SK-N-SH (cell line): ENCODE results near the gene BNC2. TPM values are rescaled to one million over a fixed set of nuclear protein-coding genes. Genes with fewer than 3 reads are reported as not detected.

ENCODE experiments used
- CTCF ChIA-PET: fragments of 300-600, 350-600 bp; formaldehyde crosslinking; extraction: SDS; loops from one replicate; lab custom pipeline; 2021; lab: Yijun Ruan, JAX
- POLR2A ChIA-PET: fragments of 350-600 bp; sonication (Branson Sonifier 250); formaldehyde crosslinking; extraction: SDS; loops from one replicate; lab custom pipeline; 2020; ENCODE audit warnings: antibody characterized with exemption, inconsistent platforms; lab: Yijun Ruan, JAX
- DNase-seq: peaks from one replicate; pipeline ENCODE4 v3.0.0; 2012
- H2AFZ ChIP-seq: fragments of 200-600 bp; sonication (generic); 2 replicates; pipeline ENCODE4 v1.8.1; 2016; ENCODE audit warnings: antibody characterized with exemption, mild to moderate bottlenecking, low read depth
- H3F3A ChIP-seq: fragments of 200-600 bp; sonication (generic); replicated peaks from 2 replicates; pipeline ENCODE3; 2016; ENCODE audit warnings: antibody characterized with exemption, mild to moderate bottlenecking; ENCODE audit not compliant: insufficient read depth
- H3K27ac ChIP-seq, 2 experiments: fragments of 200-500 bp in 1 of 2; fragments of 200-600 bp in 1 of 2; sonication (Bioruptor generic) in 1 of 2; sonication (generic), shearing (Covaris generic) in 1 of 2; 2 replicates each; pipeline versions ENCODE4 v1.5.1 to v1.6.1; 2014 to 2016; ENCODE audit warnings: low read depth in 2 of 2, inconsistent platforms in 1 of 2, low read length in 1 of 2, mild to moderate bottlenecking in 1 of 2, mixed read lengths in 1 of 2
- H3K27me3 ChIP-seq: fragments of 200-600 bp; sonication (generic), shearing (Covaris generic); 2 replicates; pipeline ENCODE4 v1.6.1; 2016; ENCODE audit warnings: mixed run types; ENCODE audit not compliant: insufficient read depth
- H3K36me3 ChIP-seq, 2 experiments: fragments of 200-500 bp in 1 of 2; fragments of 200-600 bp in 1 of 2; sonication (Bioruptor generic) in 1 of 2; sonication (generic) in 1 of 2; replicated peaks in 1 of 2; 2 replicates each; pipeline versions ENCODE3 to v1.5.1; 2014 to 2016; ENCODE audit warnings: low read length in 1 of 2, mild to moderate bottlenecking in 1 of 2; ENCODE audit not compliant: insufficient read depth in 2 of 2, control insufficient read depth in 1 of 2
- H3K4me1 ChIP-seq, 2 experiments: fragments of 200-500 bp in 1 of 2; fragments of 200-600 bp in 1 of 2; sonication (Bioruptor generic) in 1 of 2; sonication (generic), shearing (Covaris generic) in 1 of 2; 2 replicates each; pipeline versions ENCODE4 v1.5.1 to v1.6.1; 2014 to 2016; ENCODE audit warnings: low read depth in 1 of 2, low read length in 1 of 2, mixed run types in 1 of 2; ENCODE audit not compliant: insufficient read depth in 2 of 2, control insufficient read depth in 1 of 2
- H3K4me2 ChIP-seq: fragments of 200-600 bp; sonication (generic), shearing (Covaris generic); 2 replicates; pipeline ENCODE4 v1.6.1; 2017; ENCODE audit warnings: mixed run types
- H3K4me3 ChIP-seq, 2 experiments: fragments of 200-500 bp in 1 of 2; fragments of 200-600 bp in 1 of 2; sonication (Bioruptor generic) in 1 of 2; sonication (generic), shearing (Covaris generic) in 1 of 2; 2 replicates each; pipeline versions ENCODE4 v1.5.1 to v1.8.1; 2014 to 2016; ENCODE audit warnings: low read depth in 2 of 2, inconsistent platforms in 1 of 2, low read length in 1 of 2, mild to moderate bottlenecking in 1 of 2, mixed read lengths in 1 of 2, moderate library complexity in 1 of 2
- H3K79me2 ChIP-seq: fragments of 200-600 bp; sonication (generic); 2 replicates; pipeline ENCODE4 v1.8.1; 2017; ENCODE audit warnings: mild to moderate bottlenecking; ENCODE audit not compliant: insufficient read depth
- H3K9ac ChIP-seq: fragments of 200-600 bp; sonication (generic); 2 replicates; pipeline ENCODE4 v1.6.1; 2017; ENCODE audit warnings: mixed run types
- H3K9me2 ChIP-seq: fragments of 200-600 bp; sonication (generic); 2 replicates; pipeline ENCODE4 v1.6.1; 2017; ENCODE audit warnings: mixed run types
- H3K9me3 ChIP-seq: fragments of 200-600 bp; sonication (generic); 2 replicates; pipeline ENCODE4 v1.6.1; 2017; ENCODE audit warnings: mixed run types, mild to moderate bottlenecking, moderate library complexity
- H4K20me1 ChIP-seq: fragments of 200-600 bp; sonication (generic); 2 replicates; pipeline ENCODE4 v1.6.1; 2017; ENCODE audit warnings: mild to moderate bottlenecking, mixed run types; ENCODE audit not compliant: insufficient read depth
- CTCF ChIP-seq: fragments of 200-600 bp; sonication (generic); IDR thresholded peaks from 2 replicates; pipeline ENCODE4 v1.6.1; 2017; ENCODE audit warnings: antibody characterized with exemption, mild to moderate bottlenecking, moderate library complexity
- FOXM1 ChIP-seq: IDR thresholded peaks from 2 replicates; pipeline ENCODE4 v1.4.0; 2012; ENCODE audit warnings: low read depth, mild to moderate bottlenecking
- GABPA ChIP-seq: IDR thresholded peaks from 2 replicates; pipeline ENCODE4 v1.4.0; 2012; ENCODE audit warnings: low read depth, mild to moderate bottlenecking
- MXI1 ChIP-seq: IDR thresholded peaks from 2 replicates; pipeline ENCODE4 v1.6.1; 2012; ENCODE audit warnings: mild to moderate bottlenecking, low read depth, low read length, improper control_type of control experiment
- RCOR1 ChIP-seq: fragments of 150-350 bp; IDR thresholded peaks from 2 replicates; pipeline ENCODE4 v1.6.1; 2017; ENCODE audit warnings: antibody characterized with exemption, low read length
- RXRA ChIP-seq: IDR thresholded peaks from 2 replicates; pipeline ENCODE4 v1.4.0; 2012; ENCODE audit warnings: low read depth, mild to moderate bottlenecking, borderline replicate concordance
- SIN3A ChIP-seq: IDR thresholded peaks from 2 replicates; pipeline ENCODE4 v1.6.1; 2012; ENCODE audit warnings: low read depth, mild to moderate bottlenecking, low read length, moderate library complexity, borderline replicate concordance
- TCF12 ChIP-seq: IDR thresholded peaks from 2 replicates; pipeline ENCODE4 v1.4.0; 2012
- USF2 ChIP-seq: fragments of 150-350 bp; IDR thresholded peaks from 2 replicates; pipeline ENCODE4 v1.6.1; 2017; ENCODE audit warnings: antibody characterized with exemption, low read length, low read depth, borderline replicate concordance
- YY1 ChIP-seq: IDR thresholded peaks from 2 replicates; pipeline ENCODE4 v1.4.0; 2012; ENCODE audit warnings: low read depth, mild to moderate bottlenecking
- WGBS: methylation state at CpG from one replicate; pipeline ENCODE4 v1.1.6; 2017; ENCODE audit warnings: low lambda C conversion rate; 5-methylcytosine and 5-hydroxymethylcytosine counted together
- polyA plus RNA-seq, 3 experiments: library from polyadenylated mRNA; depleted of rRNA; stranded (reverse); fragments of >200 nt; gene quantifications; 2 replicates each; pipeline ENCODE4 v1.2.3, GENCODE V29; 2012
- TF ChIP-seq, protein P1 (sequence below): fragments of 150-350 bp; IDR thresholded peaks from 2 replicates; pipeline ENCODE4 v1.6.1; 2016; ENCODE audit warnings: mild to moderate bottlenecking, low read depth, low read length
- TF ChIP-seq, protein P2 (sequence below): IDR thresholded peaks from 2 replicates; pipeline ENCODE4 v1.4.0; 2012; ENCODE audit warnings: low read depth, borderline replicate concordance

BNC2 gene
- polyA plus RNA-seq, 1 of the 3 experiments (the other 2 are of a cell fraction), result 8.8 TPM

GRCh38 chr9:16816011-16816410, 54.5 kb downstream of the BNC2 start:
- H4K20me1 ChIP-seq, result no peaks in the 10 kb centered on the region
- H3K4me2 ChIP-seq, result no peak overlapping the region
- H3K9me3 ChIP-seq, result no peaks in the 10 kb centered on the region
- no peaks in the 10 kb centered on the region for H3K27me3 ChIP-seq
- H3F3A ChIP-seq, result no peaks in the 10 kb centered on the region
- H3K27ac ChIP-seq, result no peak overlapping the region
- TF ChIP-seq, protein P1, sequence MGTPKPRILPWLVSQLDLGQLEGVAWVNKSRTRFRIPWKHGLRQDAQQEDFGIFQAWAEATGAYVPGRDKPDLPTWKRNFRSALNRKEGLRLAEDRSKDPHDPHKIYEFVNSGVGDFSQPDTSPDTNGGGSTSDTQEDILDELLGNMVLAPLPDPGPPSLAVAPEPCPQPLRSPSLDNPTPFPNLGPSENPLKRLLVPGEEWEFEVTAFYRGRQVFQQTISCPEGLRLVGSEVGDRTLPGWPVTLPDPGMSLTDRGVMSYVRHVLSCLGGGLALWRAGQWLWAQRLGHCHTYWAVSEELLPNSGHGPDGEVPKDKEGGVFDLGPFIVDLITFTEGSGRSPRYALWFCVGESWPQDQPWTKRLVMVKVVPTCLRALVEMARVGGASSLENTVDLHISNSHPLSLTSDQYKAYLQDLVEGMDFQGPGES, result no peak
- TF ChIP-seq, protein P2, sequence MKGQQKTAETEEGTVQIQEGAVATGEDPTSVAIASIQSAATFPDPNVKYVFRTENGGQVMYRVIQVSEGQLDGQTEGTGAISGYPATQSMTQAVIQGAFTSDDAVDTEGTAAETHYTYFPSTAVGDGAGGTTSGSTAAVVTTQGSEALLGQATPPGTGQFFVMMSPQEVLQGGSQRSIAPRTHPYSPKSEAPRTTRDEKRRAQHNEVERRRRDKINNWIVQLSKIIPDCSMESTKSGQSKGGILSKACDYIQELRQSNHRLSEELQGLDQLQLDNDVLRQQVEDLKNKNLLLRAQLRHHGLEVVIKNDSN, result no peak
- TF ChIP-seq TCF12 (no peak), MXI1 (no peak), RXRA (no peak), RCOR1 (no peak), YY1 (no peak)
- TF ChIP-seq, all 33 proteins: peak for 0
- CTCF ChIA-PET, result interaction anchor here (1.2 to 1.4 kb wide), 2 partner anchors 9 to 10 kb away, joined by 3 to 4 read pairs; no protein-coding TSS in a partner anchor
- whole genome bisulfite sequencing, result 81% methylated on average over 4 of the region's 4 CpGs
- H3K4me3 ChIP-seq, result no peak overlapping the region
- H3K9ac ChIP-seq, result no peak overlapping the region
- no peak overlapping the region for H2AFZ ChIP-seq
- no peaks in the 10 kb centered on the region for H3K9me2 ChIP-seq
- H3K79me2 ChIP-seq, result peaks cover 5% of the 10 kb centered on the region; the same call in 1 of the 2 replicates
- H3K36me3 ChIP-seq, result no peaks in the 10 kb centered on the region
- DNase-seq, result no peak
- POLR2A ChIA-PET, result no interaction called here
- H3K4me1 ChIP-seq, result no peaks in the 10 kb centered on the region; a peak in 1 of 4 replicates

DNA sequence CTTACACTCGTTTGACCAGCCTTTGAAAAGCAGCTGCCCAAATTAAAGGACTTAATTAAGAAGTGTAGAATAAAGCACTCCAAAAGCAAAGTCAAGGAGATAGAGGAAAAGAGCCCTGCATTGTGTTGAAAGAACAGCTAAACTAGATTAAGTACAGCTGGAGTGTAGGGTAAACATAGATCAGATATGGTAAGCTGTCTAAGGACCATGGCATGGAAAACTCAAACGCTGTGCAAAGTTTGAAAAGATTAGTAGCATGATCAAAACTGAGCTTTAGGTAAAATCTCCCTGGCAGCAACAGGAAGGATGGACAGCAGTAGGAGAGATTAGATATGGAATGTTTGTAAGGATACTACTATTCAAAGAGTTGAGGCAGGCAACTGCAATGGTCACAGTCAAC, 55.4 kb downstream of the BNC2 start:
- H3K9me2 ChIP-seq, result no peaks in the 10 kb centered on the region
- no peak overlapping the region for H3K9ac ChIP-seq
- no peak overlapping the region for H3K4me3 ChIP-seq
- no peak for DNase-seq
- WGBS, result 72% methylated on average over 2 of the region's 2 CpGs
- ChIA-PET POLR2A (no interaction called here), CTCF (interaction anchor here (1.2 kb wide), 1 partner anchor 10 kb away, joined by 3 read pairs; no protein-coding TSS in a partner anchor)
- no peaks in the 10 kb centered on the region for H3K9me3 ChIP-seq
- H3K27ac ChIP-seq, result no peak overlapping the region
- H3K79me2 ChIP-seq, result no peaks in the 10 kb centered on the region; the same call in 1 of the 2 replicates
- no peaks in the 10 kb centered on the region; a peak in 1 of 4 replicates for H3K4me1 ChIP-seq
- H3K4me2 ChIP-seq, result no peak overlapping the region
- H3K36me3 ChIP-seq, result no peaks in the 10 kb centered on the region
- H2AFZ ChIP-seq, result no peak overlapping the region
- TF ChIP-seq SIN3A (no peak), USF2 (no peak), FOXM1 (no peak), GABPA (no peak), CTCF (no peak)
- H4K20me1 ChIP-seq, result no peaks in the 10 kb centered on the region
- no peaks in the 10 kb centered on the region for H3K27me3 ChIP-seq
- no peaks in the 10 kb centered on the region for H3F3A ChIP-seq
